ENCODE data around the gene PELI2.

Gene PELI2

GRCh38 chr14:56212521-56212920 is 94.3 kb downstream of the PELI2 start:
- H3K4me3 ChIP-seq (ENCODE audit: low read depth, low read length): no peak overlapping the region
- DNase-seq (ENCODE audit: low read depth): no peak
- TF ChIP-seq, protein P1, sequence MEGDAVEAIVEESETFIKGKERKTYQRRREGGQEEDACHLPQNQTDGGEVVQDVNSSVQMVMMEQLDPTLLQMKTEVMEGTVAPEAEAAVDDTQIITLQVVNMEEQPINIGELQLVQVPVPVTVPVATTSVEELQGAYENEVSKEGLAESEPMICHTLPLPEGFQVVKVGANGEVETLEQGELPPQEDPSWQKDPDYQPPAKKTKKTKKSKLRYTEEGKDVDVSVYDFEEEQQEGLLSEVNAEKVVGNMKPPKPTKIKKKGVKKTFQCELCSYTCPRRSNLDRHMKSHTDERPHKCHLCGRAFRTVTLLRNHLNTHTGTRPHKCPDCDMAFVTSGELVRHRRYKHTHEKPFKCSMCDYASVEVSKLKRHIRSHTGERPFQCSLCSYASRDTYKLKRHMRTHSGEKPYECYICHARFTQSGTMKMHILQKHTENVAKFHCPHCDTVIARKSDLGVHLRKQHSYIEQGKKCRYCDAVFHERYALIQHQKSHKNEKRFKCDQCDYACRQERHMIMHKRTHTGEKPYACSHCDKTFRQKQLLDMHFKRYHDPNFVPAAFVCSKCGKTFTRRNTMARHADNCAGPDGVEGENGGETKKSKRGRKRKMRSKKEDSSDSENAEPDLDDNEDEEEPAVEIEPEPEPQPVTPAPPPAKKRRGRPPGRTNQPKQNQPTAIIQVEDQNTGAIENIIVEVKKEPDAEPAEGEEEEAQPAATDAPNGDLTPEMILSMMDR (IDR thresholded peaks at IDR 0.05; ENCODE audit: low read depth, low read length, missing control alignments): no peak
- in situ Hi-C loops (cut with HindIII; ENCODE audit: low sequenced_read_pairs): no loop called here

- no peak for DNase-seq (ENCODE audit: low read depth)
- no peak overlapping the region for H3K4me3 ChIP-seq (ENCODE audit: low read depth, low read length)
- TF ChIP-seq, protein P1 (IDR thresholded peaks at IDR 0.05; ENCODE audit: low read depth, low read length, missing control alignments): no peak
- in situ Hi-C loops (cut with HindIII; ENCODE audit: low sequenced_read_pairs): no loop called here
These were observed 95.1 kb downstream of the PELI2 start for GRCh38 chr14:56213306-56213705.

DNA sequence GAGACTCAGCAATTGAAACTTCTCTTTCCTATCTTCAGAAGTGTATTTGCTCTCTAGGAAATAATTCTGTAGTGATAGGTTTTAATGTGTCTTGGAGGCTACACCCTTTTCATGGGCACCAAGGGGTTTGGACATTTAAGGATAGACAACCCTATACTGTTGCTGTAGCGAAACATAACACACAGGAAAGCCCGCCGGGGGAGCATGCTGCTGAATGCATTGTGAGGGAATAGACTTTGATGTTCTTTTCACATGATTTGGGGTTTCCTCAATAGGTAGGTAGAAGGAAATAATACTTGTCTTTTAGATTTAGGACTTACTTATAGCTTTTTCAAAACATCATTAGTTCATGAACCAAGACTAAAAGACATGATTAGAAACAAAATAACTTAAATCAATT is 97.0 kb downstream of the PELI2 start:
- no peak for DNase-seq (ENCODE audit: low read depth)
- in situ Hi-C loops (cut with HindIII; ENCODE audit: low sequenced_read_pairs): no loop called here
- TF ChIP-seq, protein P1 (IDR thresholded peaks at IDR 0.05; ENCODE audit: low read depth, low read length, missing control alignments): no peak
- H3K4me3 ChIP-seq (ENCODE audit: low read depth, low read length): no peak overlapping the region

- TF ChIP-seq, protein P1 (IDR thresholded peaks at IDR 0.05; ENCODE audit: low read depth, low read length, missing control alignments): no peak
- no peak overlapping the region for H3K4me3 ChIP-seq (ENCODE audit: low read depth, low read length)
- no peak for DNase-seq (ENCODE audit: low read depth)
- in situ Hi-C loops (cut with HindIII; ENCODE audit: low sequenced_read_pairs): no loop called here
These were observed 98.6 kb downstream of the PELI2 start for GRCh38 chr14:56216626-56217379.

DNA sequence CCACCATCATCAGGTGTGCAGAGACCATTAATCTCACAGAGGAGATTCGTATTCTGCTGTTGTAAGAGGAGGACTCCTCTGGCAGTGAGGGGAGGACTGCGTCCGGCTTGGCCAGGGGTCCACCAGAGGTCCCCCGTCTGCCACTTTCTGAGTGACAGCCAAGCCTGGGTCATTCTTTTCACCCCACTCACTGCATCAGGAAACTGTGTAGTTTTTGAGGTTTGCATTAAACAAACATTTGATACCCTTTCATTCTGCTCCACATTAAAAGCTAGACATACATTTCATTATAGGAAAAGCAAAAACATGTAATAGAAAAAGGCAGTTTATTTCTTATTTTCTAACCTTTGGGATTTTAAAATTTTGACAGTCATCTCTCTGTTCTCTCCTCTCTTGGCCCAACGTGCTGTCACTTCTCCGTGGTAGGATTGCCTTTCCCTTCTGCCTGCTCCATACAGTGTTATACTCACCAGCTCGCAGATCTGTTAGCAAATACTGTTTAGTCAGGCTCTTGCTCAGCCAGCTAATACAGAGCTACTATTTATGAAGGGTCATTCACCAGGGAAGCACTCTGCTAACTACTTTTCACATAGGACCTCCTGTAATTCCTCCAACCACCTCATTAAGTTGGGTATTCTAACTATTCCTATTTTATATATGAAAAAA is 99.3 kb downstream of the PELI2 start:
- in situ Hi-C loops (cut with HindIII; ENCODE audit: low sequenced_read_pairs): no loop called here
- TF ChIP-seq, protein P1 (IDR thresholded peaks at IDR 0.05; ENCODE audit: low read depth, low read length, missing control alignments): no peak
- H3K4me3 ChIP-seq (ENCODE audit: low read depth, low read length): no peak overlapping the region
- DNase-seq (ENCODE audit: low read depth): no peak

GRCh38 chr14:56219666-56220413 is 101.6 kb downstream of the PELI2 start:
- H3K4me3 ChIP-seq (ENCODE audit: low read depth, low read length): no peak overlapping the region
- TF ChIP-seq, protein P1 (IDR thresholded peaks at IDR 0.05; ENCODE audit: low read depth, low read length, missing control alignments): no peak
- in situ Hi-C loops (cut with HindIII; ENCODE audit: low sequenced_read_pairs): no loop called here
- no peak for DNase-seq (ENCODE audit: low read depth)
